Kidney glomerular epithelial cell (primary cell): ENCODE data around the gene ILK.

Experiments
- DNase-seq: peaks from one replicate; lab custom pipeline; 2025; lab: John Stamatoyannopoulos, UW

Gene ILK

GRCh38 chr11:6603287-6604080 lies at the start of gene ILK, which contains the start of gene RRP8:
Gene ILK (plus strand): TSS chr11:6603774. CDS start chr11:6604272, 498 bp downstream.
Gene RRP8 (minus strand): TSS chr11:6603616. CDS start chr11:6603502, 114 bp downstream.
- peak; percentile 86 for DNase-seq

GRCh38 chr11:6554828-6555706 lies 48.5 kb upstream of the ILK start:
- DNase-seq = no peak

- DNase-seq = peak; percentile 44
Observed at GRCh38 chr11:6556139-6556949, 47.2 kb upstream of the ILK start.

- DNase-seq = no peak
Observed at GRCh38 chr11:6557063-6557462, 46.5 kb upstream of the ILK start.

GRCh38 chr11:6557761-6558674 lies 45.6 kb upstream of the ILK start:
- no peak for DNase-seq

GRCh38 chr11:6559369-6559768 lies 44.2 kb upstream of the ILK start:
- no peak for DNase-seq

- DNase-seq = no peak
Observed at GRCh38 chr11:6561288-6561687, 42.3 kb upstream of the ILK start.

- no peak for DNase-seq
Observed at GRCh38 chr11:6563121-6563619, 40.4 kb upstream of the ILK start.

GRCh38 chr11:6563667-6564066 lies 39.9 kb upstream of the ILK start:
- DNase-seq = no peak

- no peak for DNase-seq
Observed at GRCh38 chr11:6565325-6565724, 38.2 kb upstream of the ILK start.

GRCh38 chr11:6565988-6566703 lies 37.4 kb upstream of the ILK start:
- no peak for DNase-seq

GRCh38 chr11:6566704-6567370 lies 36.7 kb upstream of the ILK start:
- DNase-seq = no peak

GRCh38 chr11:6567371-6567745 lies 36.2 kb upstream of the ILK start:
- DNase-seq = no peak

- DNase-seq = peak; percentile 42
Observed at GRCh38 chr11:6568191-6568918, 35.2 kb upstream of the ILK start.

- DNase-seq = no peak
Observed at GRCh38 chr11:6569706-6570105, 33.9 kb upstream of the ILK start.

- DNase-seq = no peak
Observed at GRCh38 chr11:6570691-6571427, 32.7 kb upstream of the ILK start.

GRCh38 chr11:6571434-6572008 lies 32.1 kb upstream of the ILK start:
- no peak for DNase-seq

GRCh38 chr11:6572215-6572614 lies 31.4 kb upstream of the ILK start:
- peak; percentile 12 for DNase-seq
